GM18873 (cell line): ENCODE data around the gene RBMS2.

Experiments used
- ATAC-seq: cut with Tn5 transposase; IDR thresholded peaks from one replicate; pipeline ENCODE4 v1.9.1; 2021; ENCODE audit warnings: mild to moderate bottlenecking, moderate library complexity, moderate number of reproducible peaks; ENCODE audit not compliant: unreplicated experiment, low FRiP score

RBMS2 gene

GRCh38 chr12:56628671-56629458 is 107.2 kb downstream of the RBMS2 start:
- ATAC-seq, result no peak

GRCh38 chr12:56629459-56630179 is 108.0 kb downstream of the RBMS2 start:
- peak; percentile 1 for ATAC-seq

GRCh38 chr12:56630180-56630632 is 108.6 kb downstream of the RBMS2 start, which contains the start of gene BAZ2A:
Gene BAZ2A, minus strand, starts transcription at chr12:56630326. Its CDS starts 12,796 bp downstream, at chr12:56617530.
- ATAC-seq, result peak; percentile 42

- ATAC-seq, result no peak
These were observed 110.4 kb downstream of the RBMS2 start for GRCh38 chr12:56631790-56632700.

GRCh38 chr12:56632701-56633467 is 111.3 kb downstream of the RBMS2 start:
- ATAC-seq, result no peak

- ATAC-seq, result no peak
These were observed 112.0 kb downstream of the RBMS2 start for GRCh38 chr12:56633468-56634241.

- ATAC-seq, result no peak
These were observed 112.7 kb downstream of the RBMS2 start for GRCh38 chr12:56634242-56634836.

GRCh38 chr12:56634837-56635791 is 113.5 kb downstream of the RBMS2 start:
- no peak for ATAC-seq

GRCh38 chr12:56635806-56636674 is 114.4 kb downstream of the RBMS2 start:
- peak; percentile 33 for ATAC-seq

GRCh38 chr12:56636675-56637540 is 115.3 kb downstream of the RBMS2 start:
- peak; percentile 59 for ATAC-seq

- no peak for ATAC-seq
These were observed 116.0 kb downstream of the RBMS2 start for GRCh38 chr12:56637621-56638020.

GRCh38 chr12:56641219-56641618 is 119.6 kb downstream of the RBMS2 start:
- ATAC-seq, result no peak

- ATAC-seq, result no peak
These were observed 123.0 kb downstream of the RBMS2 start for GRCh38 chr12:56644654-56645053.

- no peak for ATAC-seq
These were observed 123.6 kb downstream of the RBMS2 start for GRCh38 chr12:56645201-56645716.
